ENCODE measurements around the gene GSE1. TPM values are rescaled to one million over a fixed set of nuclear protein-coding genes. Genes with fewer than 3 reads are reported as not detected.

The GSE1 gene
- total RNA-seq, 2 donors from 2014 or later: 72.6 to 96.2 TPM

GRCh38 chr16:85638695-85639409 lies 25.7 kb downstream of the GSE1 start:
- Histone ChIP-seq H3K9me3 (no peaks in the 10 kb centered on the region), H3K27ac (no peak overlapping the region), H3K27me3 (replicated peaks; ENCODE audit: insufficient read depth) (no peaks in the 10 kb centered on the region), H3K4me1 (ENCODE audit: control insufficient read depth in 1 of 2, low read depth in 2 of 2) (peaks cover 9 to 18% of the 10 kb centered on the region in 2 donors), H3K4me3 (no peak overlapping the region), H3K36me3 (no peaks in the 10 kb centered on the region)
- ATAC-seq (ENCODE audit: insufficient number of reproducible peaks, low FRiP score, low read depth) (no peak), DNase-seq (ENCODE audit: low spot score) (no peak)
- no peak for TF ChIP-seq CTCF (IDR thresholded peaks at IDR 0.05)

- no peak for DNase-seq (ENCODE audit: low spot score)
- Histone ChIP-seq H3K9me3 (no peaks in the 10 kb centered on the region), H3K27me3 (replicated peaks; ENCODE audit: insufficient read depth) (no peaks in the 10 kb centered on the region), H3K36me3 (no peaks in the 10 kb centered on the region), H3K27ac (no peak overlapping the region), H3K4me1 (ENCODE audit: control insufficient read depth in 1 of 2, low read depth in 2 of 2) (peaks cover 9 to 18% of the 10 kb centered on the region in 2 donors), H3K4me3 (no peak overlapping the region)
- no peak for TF ChIP-seq CTCF (IDR thresholded peaks at IDR 0.05)
- ATAC-seq (ENCODE audit: insufficient number of reproducible peaks, low FRiP score, low read depth): no peak
Measured at GRCh38 chr16:85639529-85640253, 26.6 kb downstream of the GSE1 start.

GRCh38 chr16:85640254-85640558 lies 27.1 kb downstream of the GSE1 start:
- no peak for TF ChIP-seq CTCF (IDR thresholded peaks at IDR 0.05)
- ATAC-seq (ENCODE audit: insufficient number of reproducible peaks, low FRiP score, low read depth): no peak
- Histone ChIP-seq H3K4me1 (ENCODE audit: control insufficient read depth in 1 of 2, low read depth in 2 of 2) (peaks cover 9 to 18% of the 10 kb centered on the region in 2 donors), H3K27me3 (replicated peaks; ENCODE audit: insufficient read depth) (no peaks in the 10 kb centered on the region), H3K27ac (no peak overlapping the region), H3K9me3 (no peaks in the 10 kb centered on the region), H3K36me3 (no peaks in the 10 kb centered on the region), H3K4me3 (no peak overlapping the region)
- DNase-seq (ENCODE audit: low spot score): no peak

- peaks cover 9 to 18% of the 10 kb centered on the region in 2 donors for H3K4me1 ChIP-seq (ENCODE audit: control insufficient read depth in 1 of 2, low read depth in 2 of 2)
- no peaks in the 10 kb centered on the region for H3K9me3 ChIP-seq
- H3K27me3 ChIP-seq (replicated peaks; ENCODE audit: insufficient read depth): no peaks in the 10 kb centered on the region
- no peak overlapping the region for H3K27ac ChIP-seq
- no peak for ATAC-seq (ENCODE audit: insufficient number of reproducible peaks, low FRiP score, low read depth)
- no peaks in the 10 kb centered on the region for H3K36me3 ChIP-seq
- no peak for TF ChIP-seq CTCF (IDR thresholded peaks at IDR 0.05)
- no peak overlapping the region for H3K4me3 ChIP-seq
- DNase-seq (ENCODE audit: low spot score): no peak
Measured at GRCh38 chr16:85640585-85640984, 27.5 kb downstream of the GSE1 start.

- Histone ChIP-seq H3K4me1 (ENCODE audit: control insufficient read depth in 1 of 2, low read depth in 2 of 2) (peaks cover 9 to 18% of the 10 kb centered on the region in 2 donors), H3K27me3 (replicated peaks; ENCODE audit: insufficient read depth) (no peaks in the 10 kb centered on the region), H3K9me3 (no peaks in the 10 kb centered on the region), H3K27ac (peak overlapping the region in 1 of 2 donors; percentile 44), H3K4me3 (no peak overlapping the region), H3K36me3 (no peaks in the 10 kb centered on the region)
- no peak for TF ChIP-seq CTCF (IDR thresholded peaks at IDR 0.05)
- no peak for ATAC-seq (ENCODE audit: insufficient number of reproducible peaks, low FRiP score, low read depth)
- no peak for DNase-seq (ENCODE audit: low spot score)
Measured at GRCh38 chr16:85641305-85641704, 28.2 kb downstream of the GSE1 start.
